GM13977 (cell line): ENCODE measurements around the gene NOXO1.

Experiments
- DNase-seq: peaks from one replicate; pipeline ENCODE4 v3.0.0; 2012; ENCODE audit warnings: low spot score
- in situ Hi-C: fragments of 300-500 bp; cut with MboI; formaldehyde crosslinking; loops from one replicate; pipeline ENCODE4 v1.12.0; 2022; ENCODE audit warnings: low sequenced_read_pairs, low pct_unique_long_range_greater_than_20kb, mixed read lengths, inconsistent platforms; ENCODE audit not compliant: unreplicated experiment
- TF ChIP-seq, protein P1 (sequence below): IDR thresholded peaks from 2 replicates; pipeline ENCODE4 v1.5.1; 2012; ENCODE audit warnings: mild to moderate bottlenecking, control low read depth; ENCODE audit not compliant: insufficient read depth; ENCODE audit errors: extremely low read depth, missing control alignments

The NOXO1 gene

DNA sequence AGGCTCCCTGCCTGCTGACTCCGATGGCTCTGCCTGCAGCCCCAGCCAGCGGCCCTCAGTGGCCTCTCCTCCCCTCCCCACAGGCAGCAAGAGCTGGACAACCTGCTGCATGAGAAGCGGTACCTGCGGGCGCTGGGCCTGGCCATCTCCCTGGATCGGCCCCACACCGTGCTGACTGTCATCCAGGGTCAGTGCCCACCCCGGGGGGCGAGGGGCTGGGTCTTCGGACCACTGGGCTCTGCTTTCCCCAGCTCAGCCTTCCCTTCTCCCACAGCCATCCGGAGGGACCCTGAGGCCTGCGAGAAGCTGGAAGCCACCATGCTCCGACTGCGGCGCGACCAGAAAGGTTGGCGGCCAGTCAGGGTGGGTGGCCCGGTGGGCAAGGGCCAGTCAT lies 3.4 kb downstream of the NOXO1 start:
- DNase-seq, result no peak
- TF ChIP-seq, protein P1, sequence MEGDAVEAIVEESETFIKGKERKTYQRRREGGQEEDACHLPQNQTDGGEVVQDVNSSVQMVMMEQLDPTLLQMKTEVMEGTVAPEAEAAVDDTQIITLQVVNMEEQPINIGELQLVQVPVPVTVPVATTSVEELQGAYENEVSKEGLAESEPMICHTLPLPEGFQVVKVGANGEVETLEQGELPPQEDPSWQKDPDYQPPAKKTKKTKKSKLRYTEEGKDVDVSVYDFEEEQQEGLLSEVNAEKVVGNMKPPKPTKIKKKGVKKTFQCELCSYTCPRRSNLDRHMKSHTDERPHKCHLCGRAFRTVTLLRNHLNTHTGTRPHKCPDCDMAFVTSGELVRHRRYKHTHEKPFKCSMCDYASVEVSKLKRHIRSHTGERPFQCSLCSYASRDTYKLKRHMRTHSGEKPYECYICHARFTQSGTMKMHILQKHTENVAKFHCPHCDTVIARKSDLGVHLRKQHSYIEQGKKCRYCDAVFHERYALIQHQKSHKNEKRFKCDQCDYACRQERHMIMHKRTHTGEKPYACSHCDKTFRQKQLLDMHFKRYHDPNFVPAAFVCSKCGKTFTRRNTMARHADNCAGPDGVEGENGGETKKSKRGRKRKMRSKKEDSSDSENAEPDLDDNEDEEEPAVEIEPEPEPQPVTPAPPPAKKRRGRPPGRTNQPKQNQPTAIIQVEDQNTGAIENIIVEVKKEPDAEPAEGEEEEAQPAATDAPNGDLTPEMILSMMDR, result no peak
- in situ Hi-C loops, result no loop called here

DNA sequence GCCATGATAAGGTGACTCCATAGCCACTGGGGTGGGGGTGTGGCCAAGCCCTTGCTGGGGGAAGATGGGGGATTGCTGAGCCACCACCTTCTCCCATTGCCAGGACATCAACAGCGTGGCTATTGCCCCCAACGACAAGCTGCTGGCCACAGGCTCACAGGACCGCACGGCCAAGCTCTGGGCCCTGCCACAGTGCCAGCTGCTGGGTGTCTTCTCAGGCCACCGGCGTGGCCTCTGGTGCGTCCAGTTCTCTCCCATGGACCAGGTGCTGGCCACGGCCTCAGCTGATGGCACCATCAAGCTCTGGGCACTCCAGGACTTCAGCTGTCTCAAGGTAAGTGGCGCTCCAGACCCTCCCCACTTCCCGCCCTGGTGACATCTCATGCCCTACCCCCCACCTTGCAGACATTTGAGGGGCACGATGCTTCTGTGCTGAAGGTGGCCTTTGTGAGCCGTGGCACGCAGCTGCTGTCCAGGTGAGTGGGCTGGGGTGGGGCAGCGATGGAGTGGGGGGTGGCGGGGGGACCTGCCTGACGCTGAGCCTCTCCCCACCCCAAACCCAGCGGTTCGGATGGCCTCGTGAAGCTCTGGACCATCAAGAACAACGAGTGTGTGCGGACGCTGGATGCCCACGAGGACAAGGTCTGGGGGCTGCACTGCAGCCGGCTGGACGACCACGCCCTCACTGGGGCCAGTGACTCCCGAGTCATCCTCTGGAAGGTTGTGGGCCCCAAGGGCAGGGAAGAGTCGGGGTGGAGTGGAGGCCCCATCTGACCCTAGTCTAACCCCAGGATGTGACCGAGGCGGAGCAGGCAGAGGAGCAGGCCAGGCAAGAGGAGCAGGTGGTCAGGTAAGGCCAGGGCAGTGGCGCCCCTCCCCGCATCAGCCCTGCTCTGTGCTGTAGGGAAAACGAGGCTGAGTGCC lies 4.1 kb downstream of the NOXO1 start:
- in situ Hi-C loops, result no loop called here
- TF ChIP-seq, protein P1, result no peak
- DNase-seq, result no peak

DNA sequence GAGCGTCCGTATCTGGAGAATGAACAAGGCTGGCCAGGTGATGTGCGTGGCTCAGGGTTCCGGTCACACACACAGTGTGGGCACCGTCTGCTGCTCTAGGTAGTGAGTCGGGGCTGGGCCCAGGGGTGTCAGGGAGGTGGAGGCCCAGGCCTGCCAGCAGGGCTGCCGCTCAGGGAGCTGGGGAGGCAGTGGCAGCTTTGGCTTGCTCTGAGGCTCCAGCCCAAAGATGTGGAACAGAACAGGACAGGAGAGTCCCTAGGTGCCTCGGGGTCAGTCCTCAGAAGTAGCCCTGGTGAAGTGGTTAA lies 5.1 kb downstream of the NOXO1 start:
- in situ Hi-C loops, result no loop called here
- DNase-seq, result no peak
- TF ChIP-seq, protein P1, result no peak

DNA sequence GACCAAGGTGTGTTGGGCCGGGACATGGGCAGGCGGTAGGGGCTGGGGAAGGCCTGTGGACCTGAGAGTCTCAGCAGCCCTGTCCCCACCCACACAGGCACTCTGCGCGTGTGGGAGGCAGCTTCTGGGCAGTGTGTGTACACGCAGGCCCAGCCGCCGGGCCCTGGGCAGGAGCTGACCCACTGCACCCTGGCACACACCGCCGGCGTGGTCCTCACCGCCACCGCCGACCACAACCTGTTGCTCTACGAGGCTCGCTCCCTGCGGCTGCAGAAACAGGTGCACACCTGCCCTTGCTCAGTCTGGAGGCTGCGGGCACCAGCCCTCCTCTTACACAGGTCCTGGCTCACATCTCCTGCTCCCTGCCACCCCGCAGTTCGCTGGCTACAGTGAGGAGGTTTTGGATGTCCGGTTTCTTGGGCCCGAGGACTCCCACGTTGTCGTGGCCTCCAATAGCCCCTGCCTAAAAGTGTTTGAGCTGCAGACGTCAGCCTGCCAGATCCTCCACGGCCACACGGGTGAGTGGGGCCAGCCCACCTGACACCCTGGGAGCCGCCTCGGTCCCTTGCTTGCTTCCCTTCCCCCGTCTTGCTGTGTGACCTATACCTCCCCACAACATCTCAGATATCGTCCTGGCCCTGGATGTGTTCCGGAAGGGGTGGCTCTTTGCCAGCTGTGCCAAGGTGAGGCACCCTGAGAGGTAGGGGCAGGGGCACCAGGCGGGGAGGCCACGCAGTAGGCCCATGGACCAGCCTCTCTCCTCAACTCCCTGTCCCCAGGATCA lies 5.6 kb downstream of the NOXO1 start:
- DNase-seq, result no peak
- TF ChIP-seq, protein P1, result no peak
- in situ Hi-C loops, result no loop called here

DNA sequence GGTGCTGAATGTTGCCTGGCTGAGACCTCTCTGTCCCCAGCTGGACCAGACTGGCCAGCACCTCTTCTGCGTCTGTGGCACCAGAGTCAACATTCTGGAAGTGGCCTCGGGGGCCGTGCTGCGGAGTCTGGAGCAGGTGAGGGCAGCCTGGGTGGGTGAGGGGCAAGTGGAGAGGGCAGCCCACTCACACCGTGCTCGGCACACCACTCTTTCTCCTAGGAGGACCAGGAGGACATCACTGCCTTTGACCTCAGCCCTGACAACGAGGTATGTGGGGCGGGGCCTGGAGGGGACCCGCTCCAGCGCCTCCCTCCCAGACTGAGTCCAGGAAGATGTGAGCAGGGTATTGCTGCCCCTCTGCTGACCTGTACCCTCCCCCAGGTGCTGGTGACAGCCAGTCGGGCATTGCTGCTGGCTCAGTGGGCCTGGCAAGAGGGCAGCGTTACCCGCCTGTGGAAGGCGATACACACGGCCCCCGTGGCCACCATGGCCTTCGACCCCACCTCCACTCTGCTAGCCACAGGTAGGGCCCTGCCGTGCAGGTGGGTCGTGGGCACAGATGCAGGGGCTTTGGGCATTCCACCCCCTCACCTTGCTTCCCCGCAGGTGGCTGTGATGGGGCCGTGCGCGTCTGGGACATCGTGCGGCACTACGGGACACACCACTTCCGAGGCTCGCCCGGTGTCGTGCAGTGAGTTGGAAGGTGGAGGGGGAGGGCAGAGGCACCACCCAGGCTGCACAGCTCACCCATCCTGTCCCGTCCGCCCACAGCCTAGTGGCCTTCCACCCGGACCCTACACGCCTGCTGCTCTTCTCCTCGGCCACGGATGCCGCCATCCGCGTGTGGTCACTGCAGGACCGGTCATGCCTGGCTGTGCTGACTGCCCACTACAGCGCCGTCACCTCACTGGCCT lies 6.9 kb downstream of the NOXO1 start:
- TF ChIP-seq, protein P1, result no peak
- in situ Hi-C loops, result no loop called here
- no peak for DNase-seq

DNA sequence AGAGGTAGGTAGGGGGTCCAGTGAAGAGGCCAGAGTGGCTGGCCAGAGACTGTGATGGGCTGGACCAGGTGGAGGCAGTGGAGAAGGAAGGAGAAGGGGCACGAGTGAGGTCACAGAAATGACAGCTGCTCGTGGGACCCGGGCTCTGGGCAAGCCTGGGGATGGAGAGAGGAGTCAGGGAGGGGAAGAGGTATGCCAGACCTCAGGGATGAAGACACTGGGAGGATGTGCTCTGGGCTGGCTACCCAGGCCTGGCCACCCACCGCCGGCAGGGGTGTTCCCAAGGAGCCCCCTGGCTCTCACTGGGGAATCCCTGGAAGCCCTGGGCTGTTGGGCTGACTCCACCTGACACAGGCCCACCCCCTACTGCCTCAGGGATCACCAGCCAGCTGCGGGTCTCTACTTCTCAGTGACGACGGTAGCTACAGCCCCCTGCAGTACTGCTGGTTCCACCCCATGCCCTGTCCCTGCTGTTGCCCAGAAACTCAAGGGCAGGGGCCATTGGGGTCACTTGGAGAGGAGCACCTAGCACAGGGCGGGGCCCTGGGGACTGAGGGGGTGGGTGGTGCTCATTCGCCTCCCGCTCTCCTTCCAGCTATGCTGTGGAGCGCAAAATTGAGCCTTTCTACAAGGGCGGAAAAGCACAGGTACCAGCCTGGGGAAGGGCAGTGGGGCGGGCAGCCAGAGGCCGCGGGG lies 7.7 kb downstream of the NOXO1 start:
- TF ChIP-seq, protein P1, result no peak
- no peak for DNase-seq
- in situ Hi-C loops, result no loop called here
